ENCODE measurements around the gene ATL3. TPM values are rescaled to one million over a fixed set of nuclear protein-coding genes. Genes with fewer than 3 reads are reported as not detected.
"Not testable (repeated sequence)": the region's sequence is repeated elsewhere in the genome, so short reads cannot be mapped to it uniquely, and the experiment has no call there.

The ATL3 gene
- total RNA-seq, 1 donor from 2014 or later: 67.1 TPM

DNA sequence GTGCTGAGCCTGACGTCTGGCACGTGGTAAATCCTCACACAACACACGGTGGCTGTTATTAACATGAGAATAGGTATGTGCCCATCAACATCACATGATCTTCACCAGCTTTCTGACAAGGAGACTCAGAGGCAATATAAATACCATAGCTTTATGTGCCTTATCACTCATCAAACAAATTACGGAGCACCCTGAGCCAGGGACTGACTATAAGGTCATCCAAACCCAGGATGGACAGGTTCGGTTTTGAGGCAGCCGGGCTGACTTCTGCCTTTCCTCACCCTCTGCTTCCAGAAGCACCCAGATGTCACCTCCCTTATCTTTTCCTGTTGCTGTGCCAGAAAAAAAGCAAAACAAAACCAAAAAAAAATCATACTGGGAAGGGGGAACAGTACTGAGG, 51.2 kb downstream of the ATL3 start:
- no peak for DNase-seq

DNA sequence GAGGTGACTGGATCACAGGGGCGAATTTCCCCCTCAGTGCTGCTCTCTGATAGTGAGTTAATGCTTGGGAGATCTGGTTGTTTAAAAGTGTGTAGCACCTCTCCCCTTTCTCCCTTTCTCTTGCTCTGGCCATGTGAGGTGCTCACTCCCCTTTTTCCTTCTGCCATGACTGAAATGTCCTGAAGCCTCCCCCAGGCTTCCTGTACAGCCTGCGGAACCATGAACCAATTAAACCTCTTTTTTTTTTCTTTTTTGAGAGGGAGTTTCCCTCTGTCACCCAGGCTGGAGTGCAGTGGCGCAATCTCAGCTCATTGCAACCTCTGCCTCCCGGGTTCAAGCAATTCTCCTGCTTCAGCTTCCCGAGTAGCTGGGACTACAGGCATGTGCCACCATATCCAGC, 53.5 kb downstream of the ATL3 start:
- not testable (repeated sequence) for DNase-seq

DNA sequence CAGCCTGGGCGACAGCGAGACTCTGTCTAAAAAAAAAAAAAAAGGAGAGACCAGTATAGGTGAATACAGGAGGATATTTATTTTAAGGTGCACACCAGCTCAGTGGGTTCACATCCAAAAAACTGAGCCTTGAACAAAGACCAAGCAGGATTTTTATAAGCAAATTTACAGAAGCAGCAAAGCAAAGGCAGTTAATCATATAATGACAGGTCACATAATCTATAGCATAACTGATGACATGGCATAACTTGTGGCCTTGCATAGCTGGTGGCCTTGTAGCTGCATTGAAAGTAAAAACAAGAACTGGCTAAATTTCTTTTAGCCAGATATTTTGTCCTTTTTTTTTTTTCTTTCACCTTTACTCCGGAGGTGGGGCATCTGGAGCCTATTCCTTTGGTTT, 54.2 kb downstream of the ATL3 start:
- DNase-seq: no peak

DNA sequence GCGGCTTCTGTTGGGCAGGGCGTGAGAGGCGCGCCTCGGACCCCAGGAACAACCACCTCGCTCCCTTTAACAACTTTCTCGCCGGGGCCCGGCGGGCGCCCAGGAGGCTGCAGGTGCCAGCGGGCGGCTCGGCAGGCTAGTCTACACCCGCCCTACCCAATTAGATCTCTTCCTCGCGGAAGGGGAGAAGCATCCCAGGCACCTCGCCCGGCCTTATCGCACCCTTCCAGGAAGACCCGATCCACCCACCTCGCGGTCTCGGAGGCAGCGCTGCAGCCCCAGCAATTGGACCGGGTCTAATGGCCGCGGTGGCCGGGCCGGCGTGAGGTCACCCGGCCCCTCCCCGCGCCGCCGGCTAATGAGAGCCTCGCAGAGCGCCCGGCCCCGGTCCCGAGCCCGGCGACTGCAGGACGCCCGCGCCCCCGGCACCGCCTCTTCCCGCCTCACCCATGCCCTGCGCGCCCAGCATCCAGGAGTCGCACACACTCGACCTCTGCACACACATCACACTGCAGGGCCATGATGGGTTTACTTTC, 57.0 kb downstream of the ATL3 start, which contains the start of gene PLAAT3:
TSS of gene PLAAT3 (minus strand) at position 298 of the 536 bp plus-strand sequence. CDS start 419 bp downstream, outside the sequence.
- DNase-seq: no peak

DNA sequence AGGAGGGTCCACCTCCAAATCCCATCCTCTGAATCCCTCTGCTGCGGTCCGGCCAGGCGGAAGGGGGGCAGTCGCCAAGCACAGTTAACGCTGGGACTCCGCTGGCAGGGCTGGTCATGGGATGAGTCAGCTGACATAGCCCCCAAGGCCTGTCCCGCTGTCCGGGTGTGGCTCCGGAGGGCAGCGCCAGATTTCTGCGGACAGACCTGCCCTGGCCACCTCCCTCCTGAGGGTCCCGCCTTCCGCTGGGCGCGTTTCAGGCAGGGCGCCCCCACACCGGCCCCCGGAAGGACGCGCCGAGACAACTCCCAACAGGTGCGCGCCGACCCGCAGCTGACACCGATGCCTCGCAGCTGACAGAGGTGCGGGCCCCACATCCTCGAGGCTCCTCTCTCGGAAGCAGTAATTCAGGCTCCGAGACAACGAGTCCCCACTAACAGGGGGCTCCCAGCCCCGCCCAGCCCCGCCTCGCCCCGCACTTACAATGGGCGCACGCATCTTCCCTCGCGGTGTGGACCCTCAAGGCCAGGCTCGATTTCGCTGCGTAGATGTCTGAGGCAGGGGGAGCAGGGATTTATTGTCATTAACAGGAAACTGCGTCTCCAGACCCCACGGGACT, 57.5 kb downstream of the ATL3 start:
- no peak for DNase-seq

DNA sequence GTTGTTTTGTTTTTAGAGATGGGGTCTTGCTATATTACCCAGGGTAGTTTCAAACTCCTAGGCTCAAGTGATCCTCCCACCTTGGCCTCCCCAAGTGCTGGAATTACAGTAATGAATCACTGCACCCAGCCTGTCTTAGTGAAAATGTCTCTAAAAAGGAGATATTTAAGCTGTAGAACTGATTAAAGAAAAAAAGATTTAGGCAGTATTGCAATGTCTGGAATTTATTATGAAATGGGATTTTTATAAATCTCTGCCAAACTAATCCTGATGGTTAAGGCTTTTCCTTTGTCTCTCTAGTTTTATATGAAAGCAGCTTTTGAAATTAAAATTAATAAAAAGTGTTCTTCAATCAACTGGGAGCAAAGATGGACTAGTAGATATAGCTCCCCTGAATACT, 59.0 kb downstream of the ATL3 start:
- no peak for DNase-seq

DNA sequence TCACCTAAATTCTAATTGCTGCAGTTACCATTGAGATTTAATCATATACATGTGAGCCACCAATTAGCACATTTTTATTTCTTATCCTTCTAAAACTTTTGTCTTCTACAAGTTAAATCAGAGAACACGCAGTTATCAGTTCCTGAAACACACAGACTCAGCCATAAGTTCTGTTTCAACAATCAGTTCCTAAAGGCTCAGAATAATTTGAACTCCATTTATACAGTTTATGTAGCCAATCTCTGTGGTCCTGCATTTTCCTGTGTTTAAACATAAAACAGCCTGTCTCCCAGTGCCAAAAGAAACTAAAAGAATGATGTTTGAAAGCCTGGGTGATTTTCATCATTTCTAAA, 59.8 kb downstream of the ATL3 start:
- DNase-seq: no peak

DNA sequence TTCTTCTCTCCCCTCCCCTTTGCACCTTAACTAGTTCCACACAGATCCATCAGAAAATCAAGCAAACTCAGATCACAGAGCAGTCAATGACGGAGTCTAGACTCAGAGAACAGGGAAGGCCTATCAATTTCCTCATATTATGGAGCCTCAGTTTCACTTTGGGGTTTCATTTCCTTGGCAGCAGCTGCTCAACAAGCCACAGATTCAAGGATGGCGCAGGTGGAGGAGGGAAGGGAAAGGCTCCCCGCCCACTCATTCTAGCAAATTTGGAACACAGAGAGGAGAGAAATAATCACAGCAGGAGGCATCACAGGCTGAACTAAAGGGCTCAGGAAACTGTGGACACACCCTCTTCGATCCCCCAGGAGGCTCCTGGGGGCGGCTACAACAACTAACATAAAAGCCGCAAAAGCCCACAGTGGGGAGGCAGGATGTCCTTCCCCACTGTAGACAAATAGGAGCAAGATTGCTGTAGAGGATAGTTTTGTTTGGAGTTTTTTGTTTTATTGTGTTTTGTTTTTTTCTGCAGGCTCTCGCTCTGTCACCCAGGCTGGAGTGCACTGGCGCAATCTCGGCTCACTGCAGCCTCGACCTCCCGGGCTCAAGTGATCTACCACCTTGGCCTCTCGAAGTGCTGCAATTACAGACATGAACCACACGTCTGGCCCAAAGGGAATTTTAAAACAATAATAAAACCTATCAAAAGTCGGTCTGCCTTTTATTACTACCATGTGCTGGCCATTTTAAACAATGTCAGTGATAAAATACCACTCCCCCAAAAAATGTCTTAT, 60.4 kb downstream of the ATL3 start:
- DNase-seq: no peak

DNA sequence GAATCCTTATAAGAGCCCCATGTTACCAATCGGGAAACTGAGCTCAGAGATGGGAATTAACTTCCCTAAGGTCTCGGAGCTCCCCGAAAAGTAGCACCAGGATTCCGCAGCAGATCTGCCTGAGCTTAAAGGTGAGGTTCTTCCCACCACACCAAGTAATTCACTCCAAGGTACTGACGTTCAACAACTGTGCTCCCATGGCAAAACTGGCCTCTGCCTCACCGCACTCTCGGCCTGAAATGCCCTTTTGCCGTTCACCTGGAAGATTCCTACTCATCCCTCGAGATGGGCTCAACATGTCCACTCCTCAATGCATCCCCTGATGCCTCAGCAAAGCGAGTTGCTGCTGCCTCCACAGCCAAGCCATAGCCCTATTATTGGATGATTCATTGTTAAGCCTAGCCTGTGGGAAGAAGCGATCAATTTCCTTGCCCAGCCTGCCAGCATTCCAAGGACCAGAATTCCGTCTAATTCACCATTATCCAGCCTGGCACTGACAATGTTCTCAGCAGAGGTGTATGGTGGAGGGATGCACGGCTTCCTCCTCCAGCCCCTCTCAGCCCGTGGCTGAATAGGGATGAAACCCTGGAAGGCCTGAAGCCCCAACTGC, 61.1 kb downstream of the ATL3 start:
- DNase-seq: no peak

DNA sequence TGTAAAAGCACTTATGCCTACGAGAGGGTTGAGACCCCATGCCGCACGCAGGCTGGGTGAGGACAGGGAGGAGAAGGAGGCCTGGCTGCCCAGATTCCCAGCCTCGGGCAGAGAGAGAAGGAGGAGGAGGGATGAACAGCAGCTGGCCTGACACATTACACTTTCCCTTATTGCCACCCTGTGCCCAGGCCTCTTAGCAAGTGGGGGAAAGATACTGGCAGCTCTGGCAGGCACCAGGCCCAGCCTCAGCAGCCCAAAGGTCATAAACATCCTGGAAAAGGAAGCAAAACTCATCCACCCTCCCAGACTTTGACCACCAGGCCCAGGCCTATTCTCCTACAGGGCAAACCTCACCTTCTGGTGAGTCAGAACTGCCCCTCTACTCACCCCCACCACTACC, 61.6 kb downstream of the ATL3 start:
- DNase-seq: no peak

DNA sequence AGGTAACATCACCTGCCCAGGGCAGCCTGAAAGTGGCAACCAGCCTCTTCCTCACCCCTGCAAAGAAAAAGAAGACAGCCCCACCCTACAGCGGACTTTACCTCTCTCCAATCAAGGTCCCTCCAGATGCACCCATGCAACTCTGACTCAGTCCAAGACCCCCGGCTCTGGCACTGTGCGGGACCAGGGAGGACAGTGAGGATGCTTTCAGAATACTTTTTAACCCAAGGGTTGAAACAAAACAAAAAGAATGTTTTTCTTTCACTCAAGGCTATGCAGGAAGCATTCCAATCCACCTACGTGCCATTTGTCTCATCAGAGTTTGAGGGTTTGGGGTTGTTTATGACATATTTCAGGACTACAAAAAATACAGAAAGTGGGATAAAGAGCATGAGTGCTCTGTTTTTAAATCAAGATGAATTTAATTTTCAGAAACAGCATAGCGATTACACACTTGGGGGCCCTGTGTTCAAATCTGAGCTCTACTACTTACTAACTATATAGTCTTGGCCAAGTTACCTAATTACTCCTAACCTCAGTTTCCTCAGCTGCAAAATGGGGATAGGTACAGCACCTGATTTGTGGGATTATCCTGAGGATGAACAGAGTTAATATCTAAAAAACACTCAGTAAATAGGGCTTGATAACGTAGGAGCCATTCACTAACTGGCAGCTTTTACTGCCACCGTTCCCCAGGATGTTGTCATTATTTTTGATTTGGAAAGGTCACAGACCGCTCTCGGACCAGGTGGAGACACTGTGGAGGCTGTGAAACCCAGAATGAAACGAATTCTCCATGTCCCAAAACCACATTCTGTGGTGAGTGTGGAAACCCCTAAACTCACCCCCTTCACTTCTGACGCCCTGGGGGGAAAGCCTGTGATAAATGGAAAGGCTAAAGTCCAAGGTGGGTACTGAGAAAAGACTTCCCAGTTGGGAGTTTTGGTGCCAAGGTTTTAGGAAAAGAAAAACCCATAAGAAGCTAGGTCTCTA, 62.5 kb downstream of the ATL3 start:
- no peak for DNase-seq

DNA sequence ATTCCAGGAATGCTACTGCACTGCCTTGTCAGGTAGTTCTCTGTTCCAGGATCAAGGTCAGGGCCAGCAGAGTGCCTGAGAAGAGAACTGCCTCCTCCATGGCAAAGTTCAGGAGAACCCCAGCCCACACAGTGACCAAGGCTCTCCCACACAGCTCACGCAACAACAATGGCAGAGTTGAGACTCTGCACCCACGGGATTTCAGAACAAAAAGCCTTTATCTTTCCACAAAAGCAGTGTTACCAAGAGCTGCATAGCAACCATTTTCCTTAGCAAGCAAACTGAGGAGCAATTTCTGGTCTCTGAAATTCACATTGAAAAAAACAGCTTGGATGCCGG, 68.0 kb downstream of the ATL3 start:
- DNase-seq: no peak

DNA sequence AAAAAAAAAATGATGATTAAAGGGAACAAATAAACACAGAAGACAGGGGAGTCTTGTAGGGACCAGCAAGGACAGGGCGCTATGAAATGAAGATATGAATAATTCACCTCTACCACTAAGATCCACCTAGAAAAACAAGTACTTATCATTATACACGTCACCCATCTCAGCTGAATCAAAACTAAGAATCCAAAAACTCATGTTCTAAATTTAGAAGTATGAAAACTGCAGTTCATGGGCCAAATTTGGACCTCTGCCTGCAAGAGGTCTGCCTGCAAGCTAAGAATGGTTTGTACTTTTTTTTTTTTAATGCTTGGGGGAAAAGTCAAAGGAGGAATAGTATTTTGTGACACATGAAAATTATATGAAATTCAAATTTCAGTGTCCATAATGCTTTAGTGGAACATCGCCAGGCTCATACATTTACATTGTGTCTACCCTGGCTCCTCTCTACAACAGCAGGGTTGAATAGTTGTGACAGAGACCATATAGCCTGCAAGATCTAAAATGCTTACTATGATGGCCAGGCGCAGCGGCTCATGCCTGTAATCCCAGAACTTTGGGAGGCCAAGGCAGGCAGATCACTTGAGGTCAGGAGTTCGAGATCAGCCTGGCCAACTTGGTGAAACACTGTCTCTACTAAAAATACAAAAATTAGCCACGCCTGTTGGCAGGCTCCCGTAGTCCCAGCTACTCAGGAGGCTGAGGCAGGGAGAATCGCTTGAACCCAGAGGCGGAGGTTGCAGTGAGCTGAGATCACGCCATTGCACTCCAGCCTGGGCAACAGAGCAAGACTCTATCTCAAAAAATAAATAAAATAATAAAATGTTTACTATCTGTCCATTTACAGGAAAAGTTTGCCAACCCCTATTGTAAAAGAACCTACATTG, 68.6 kb downstream of the ATL3 start:
- DNase-seq: not testable (repeated sequence)

DNA sequence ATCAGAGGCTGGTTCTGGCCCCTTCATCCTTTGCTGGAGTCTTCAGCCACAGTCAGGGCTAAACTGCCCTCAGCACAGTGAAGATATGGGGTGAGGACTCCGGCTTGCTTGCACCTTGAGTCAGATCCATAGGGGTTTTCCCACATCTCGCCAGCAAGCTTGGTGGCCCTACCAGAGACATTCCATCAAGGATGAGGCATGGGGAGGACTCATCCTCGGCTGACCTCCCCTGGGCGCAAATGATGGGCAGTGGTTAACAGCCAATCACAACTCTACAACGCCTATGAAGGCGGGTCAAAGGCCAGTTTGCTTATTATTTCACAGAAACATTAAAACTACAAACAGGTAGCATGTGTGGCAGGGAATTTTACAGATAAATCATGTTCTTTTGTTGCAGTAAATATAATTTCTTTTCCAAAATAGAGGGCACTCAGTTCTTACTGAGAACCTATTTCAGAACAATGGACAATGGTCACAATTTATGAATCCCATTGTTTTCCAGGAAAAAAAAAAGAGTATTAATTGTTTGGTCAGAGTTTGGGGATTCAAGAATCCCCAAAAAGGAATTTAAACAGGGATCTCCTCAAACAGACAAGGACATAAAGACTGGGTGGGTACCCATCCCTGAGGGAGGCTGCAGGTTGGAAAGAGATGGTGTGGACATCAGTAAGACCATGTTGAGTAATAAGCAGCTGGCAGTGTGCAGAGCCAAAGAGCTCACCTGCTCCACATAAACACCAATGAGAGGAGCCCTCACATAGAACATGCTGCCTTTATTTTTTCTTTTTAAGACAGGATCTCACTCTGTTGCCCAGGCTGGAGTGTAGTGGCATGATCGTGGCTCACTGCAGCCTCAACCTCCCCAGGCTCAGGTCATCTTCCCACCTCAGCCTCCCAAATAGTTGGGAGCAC, 71.7 kb downstream of the ATL3 start:
- no peak for DNase-seq

DNA sequence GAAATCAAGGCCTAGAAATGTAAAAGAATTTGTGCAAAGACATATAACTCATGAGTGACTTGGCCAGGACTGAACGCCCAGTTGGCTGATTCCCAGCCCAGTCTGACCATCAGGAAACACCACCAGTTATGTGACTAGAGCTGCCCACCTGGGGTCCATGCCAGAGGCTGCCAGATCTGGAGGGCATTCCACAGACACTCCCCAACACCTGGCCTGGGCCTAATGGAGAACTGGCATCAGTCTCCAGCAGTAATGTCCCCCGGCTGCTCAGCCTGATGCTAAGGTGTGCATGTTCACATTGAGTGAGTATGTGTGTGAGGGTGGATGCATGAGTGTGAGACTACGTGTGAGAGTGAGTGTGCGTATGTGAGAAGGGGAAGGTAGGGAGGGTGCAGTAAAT, 72.6 kb downstream of the ATL3 start:
- DNase-seq: no peak

DNA sequence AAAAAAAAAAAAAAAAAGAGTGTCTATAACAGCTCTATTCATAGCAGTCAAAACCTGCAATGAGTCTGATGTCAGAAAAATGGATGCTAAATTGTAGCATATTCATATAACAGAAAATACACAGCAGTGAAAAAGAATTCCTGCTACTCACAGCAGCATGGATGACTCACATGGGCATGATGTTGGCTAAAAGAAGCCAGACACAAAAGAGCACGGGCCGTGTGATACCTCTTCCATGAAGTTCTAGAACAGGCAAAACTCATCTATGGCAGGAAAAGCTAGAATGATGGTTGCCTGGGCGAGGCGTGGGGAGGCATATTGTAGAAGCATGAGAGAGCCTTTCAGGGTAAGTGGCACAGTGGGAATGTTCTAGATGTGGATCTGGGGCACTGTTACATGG, 75.9 kb downstream of the ATL3 start:
- DNase-seq: no peak

DNA sequence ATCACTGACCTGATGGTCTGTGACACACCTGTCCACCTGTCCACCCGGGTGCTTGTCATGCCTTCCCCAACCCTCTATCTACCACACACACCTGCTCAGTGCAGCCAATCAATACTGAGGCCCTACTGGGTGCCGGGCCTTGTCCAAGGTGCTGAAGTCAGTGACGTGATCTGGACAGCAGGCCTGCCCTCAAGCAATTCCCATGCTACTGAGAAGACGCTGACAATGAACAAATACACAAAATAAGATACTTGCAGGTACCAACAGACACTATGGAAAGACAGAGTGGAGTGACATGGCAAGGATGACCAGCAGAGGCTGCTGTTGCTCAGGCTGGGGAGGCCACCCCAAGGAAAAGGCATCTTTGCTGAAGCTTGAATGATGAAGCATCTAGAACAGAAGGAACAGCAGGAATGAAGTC, 78.2 kb downstream of the ATL3 start:
- no peak for DNase-seq

DNA sequence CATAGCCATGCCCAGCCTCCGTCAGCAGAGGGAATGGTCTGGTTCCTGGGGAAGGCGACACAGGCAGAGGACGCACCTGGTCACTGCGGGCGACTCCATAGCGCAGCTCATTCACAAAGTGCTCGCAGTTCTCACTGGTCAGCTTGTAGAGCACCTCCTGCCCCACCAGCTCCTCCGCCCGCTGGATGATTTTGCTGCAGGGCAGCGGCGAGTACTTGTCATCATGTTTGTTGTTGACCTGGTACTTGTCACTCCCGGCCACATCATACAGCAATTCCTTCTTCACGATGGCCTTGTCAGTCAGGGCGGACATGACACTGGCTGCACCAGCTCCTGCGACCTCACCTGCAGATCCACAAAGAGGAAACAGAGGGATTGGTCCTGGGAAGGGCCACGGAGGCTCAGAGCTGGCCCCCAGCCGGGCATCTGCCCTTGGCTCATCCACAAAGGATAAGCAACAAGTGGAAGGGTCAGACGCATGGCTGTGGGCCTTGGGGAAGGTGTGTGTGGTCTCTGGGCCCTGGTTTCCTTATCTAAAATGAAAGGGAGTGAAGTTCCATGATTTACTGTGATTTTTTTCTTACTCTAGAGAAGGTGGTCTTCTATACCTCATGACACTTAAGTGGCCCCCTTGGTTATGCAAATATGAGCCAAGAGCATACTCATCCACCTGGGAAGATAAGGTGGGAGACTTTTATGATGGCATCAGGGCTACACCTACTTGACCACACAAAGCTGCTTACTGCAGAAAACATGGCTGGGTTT, 81.0 kb downstream of the ATL3 start:
- no peak for DNase-seq

DNA sequence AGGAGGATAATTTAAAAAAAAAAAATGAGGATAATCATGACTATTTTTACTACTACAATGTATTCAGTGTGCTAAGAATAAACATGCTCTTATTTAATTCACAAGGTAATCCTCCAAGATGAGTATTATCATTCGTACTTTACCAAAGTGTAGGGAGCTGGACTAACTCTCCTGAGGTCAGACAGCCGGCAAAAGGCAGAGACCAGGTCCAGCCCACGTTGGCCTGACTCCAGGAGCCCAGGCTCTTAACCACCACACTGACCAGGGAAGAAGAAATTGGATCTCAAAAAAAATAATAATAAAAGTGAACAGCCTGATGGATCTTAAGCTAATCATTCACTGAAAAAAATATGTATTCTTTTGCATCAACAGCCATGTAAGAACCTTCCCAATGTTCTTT, 82.2 kb downstream of the ATL3 start:
- no peak for DNase-seq
